Erythroblast (primary cell): Measurements from ENCODE around the gene P2RY12.

Experiments
- GATA1 ChIP-seq: IDR thresholded peaks from 2 replicates; pipeline ENCODE4 v1.6.1; 2011; ENCODE audit warnings: low read depth, mild to moderate bottlenecking, control low read depth, low read length, moderate library complexity
- POLR2A ChIP-seq: IDR thresholded peaks from 2 replicates; pipeline ENCODE4 v1.6.1; 2011; ENCODE audit warnings: mild to moderate bottlenecking, low read length

DNA sequence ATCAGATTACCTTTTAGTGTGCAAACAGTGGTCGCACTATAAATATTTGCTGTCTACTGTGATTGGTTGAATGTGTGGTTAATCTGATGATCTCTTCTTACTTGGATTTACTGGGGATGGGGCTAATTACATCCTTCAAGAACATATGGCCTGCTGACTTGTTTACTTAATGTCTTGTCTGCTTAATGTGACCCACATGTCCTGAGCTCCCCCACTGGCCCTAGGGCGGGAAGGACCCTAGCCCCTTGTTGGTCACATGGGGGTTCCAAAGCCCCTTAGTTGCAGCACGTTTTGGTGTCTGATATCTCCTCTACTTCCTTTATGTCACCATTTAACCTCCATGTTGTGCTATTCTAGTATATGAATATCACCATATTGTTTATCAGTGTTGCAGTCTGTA is 17.8 kb upstream of the P2RY12 start:
- TF ChIP-seq POLR2A (no peak), GATA1 (no peak)
